Renal cortical epithelial cell (primary cell): ENCODE data around the gene ERAP2. TPM values are rescaled to one million over a fixed set of nuclear protein-coding genes. Genes with fewer than 3 reads are reported as not detected.

Source experiments
- DNase-seq: peaks from one replicate; pipeline ENCODE4 v3.0.0-alpha.2; 2011; ENCODE audit warnings: low read depth
- total RNA-seq: library from RNA; depleted of rRNA; stranded (reverse); fragments of >200 nt; gene quantifications from 2 replicates; pipeline ENCODE4 v1.2.3, GENCODE V29; 2014

ERAP2 gene
- total RNA-seq, 1 donor from 2014 or later = 6.4 TPM

DNA sequence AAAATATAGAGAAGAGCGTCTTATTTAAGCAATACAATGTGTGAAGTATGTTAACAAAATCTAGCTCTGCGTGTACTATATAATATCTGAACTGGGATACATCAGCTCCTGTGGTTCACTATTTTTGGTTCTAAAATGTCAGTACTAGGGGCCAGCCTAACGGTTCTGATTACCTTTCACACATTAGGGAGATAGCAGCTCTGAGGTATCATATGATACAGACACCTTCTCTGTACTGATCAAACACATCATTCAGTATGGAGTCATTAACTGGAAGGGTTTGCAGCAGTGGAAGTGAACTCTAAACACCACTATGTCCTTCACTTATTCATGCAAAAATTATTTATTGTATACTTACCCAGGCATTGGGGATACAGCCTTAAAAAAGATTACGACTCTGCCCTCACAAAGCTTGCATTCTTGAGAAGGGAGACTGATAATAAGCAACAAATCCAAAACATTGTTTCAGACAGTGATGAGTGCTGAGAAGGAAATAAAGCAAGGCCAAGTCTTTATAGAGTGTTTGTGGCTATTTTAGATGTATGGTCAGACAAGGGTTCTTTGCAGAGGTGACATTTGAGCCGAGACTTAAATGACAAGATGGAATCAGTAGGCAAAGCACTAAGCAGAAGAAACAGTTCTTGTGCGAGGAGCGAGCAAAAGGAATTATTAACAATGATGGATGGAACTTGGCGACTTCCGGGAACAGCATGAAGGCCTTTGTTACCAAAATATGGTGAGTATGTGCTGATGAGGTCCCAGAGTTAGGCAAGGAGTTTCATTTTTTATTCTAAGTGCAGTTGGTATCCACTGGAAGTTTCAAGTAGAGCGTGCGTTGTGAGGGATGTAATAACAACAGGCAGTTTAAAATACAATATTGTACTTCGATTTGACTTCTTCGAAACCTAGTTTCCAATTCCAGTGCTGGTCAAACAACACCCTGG lies 57.7 kb downstream of the ERAP2 start:
- DNase-seq = peak; percentile 45

GRCh38 chr5:96934708-96935558 lies 58.6 kb downstream of the ERAP2 start:
- peak; percentile 81 for DNase-seq

- peak; percentile 92 for DNase-seq
These were observed 59.5 kb downstream of the ERAP2 start, which contains the start of gene LNPEP for GRCh38 chr5:96935559-96936430. TSS of gene LNPEP (plus strand) at chr5:96936080. CDS start at chr5:96936156, 76 bp downstream.

- DNase-seq = peak; percentile 18
These were observed 60.4 kb downstream of the ERAP2 start for GRCh38 chr5:96936431-96937320.

GRCh38 chr5:96940586-96940985 lies 64.3 kb downstream of the ERAP2 start:
- no peak for DNase-seq

DNA sequence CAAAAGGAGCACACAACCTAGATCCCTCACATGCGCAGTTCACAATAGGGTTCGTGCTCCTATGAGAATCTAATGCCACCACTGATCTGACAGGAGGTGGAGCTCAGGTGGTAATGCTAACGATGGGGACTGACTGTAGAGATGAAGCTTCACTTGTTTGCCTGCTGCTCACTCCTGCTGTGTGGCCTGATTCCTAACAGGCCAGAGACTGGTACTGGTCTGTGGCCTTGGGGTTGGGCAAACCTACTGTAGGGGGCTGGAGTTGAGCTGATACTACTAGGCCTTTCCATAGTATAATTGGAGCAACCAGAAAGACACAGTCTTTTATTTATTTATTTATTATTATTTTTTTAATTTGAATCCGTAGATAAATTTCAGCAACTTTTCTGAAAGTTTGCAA lies 64.8 kb downstream of the ERAP2 start:
- no peak for DNase-seq

DNA sequence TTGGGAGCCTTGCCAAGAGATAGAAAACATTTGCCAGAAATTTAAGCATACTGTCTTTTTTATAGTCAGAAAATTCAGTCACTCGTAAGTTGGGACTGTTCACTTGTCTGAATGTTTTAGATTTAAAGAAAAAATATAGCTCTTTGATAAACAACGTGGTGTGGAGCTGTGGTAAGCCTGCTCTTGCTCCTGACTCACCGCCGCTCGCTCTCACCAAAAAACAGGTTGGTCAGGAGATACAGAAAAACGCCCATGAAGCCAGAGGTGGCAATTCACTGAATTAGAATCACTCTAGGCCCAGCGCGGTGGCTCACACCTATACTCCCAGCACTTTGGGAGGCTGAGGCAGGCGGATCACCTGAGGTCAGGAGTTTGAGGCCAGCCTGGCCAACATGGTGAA lies 65.8 kb downstream of the ERAP2 start:
- DNase-seq = no peak

DNA sequence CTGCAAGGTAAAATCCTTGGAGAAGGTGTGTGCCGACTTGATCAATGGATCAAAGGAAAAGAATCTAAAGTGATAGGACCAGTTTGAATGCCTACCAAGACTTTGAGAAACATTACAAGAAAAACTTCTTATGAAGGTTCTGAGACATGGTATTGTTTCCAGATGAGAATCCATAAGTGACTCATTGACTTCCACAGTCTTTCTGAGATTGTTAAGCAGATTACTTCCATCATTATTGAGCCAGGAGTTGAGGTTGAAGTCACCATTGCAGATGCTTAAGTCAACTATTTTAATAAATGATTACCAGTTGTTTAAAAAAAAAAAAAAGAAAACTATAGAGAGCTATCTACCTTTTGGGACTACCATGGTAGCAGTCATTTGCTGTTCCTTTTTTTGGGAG lies 66.6 kb downstream of the ERAP2 start:
- DNase-seq = peak; percentile 59

GRCh38 chr5:96943799-96944198 lies 67.5 kb downstream of the ERAP2 start:
- no peak for DNase-seq

GRCh38 chr5:96945144-96945897 lies 69.0 kb downstream of the ERAP2 start:
- no peak for DNase-seq

GRCh38 chr5:96946381-96946780 lies 70.1 kb downstream of the ERAP2 start:
- DNase-seq = peak; percentile 70

DNA sequence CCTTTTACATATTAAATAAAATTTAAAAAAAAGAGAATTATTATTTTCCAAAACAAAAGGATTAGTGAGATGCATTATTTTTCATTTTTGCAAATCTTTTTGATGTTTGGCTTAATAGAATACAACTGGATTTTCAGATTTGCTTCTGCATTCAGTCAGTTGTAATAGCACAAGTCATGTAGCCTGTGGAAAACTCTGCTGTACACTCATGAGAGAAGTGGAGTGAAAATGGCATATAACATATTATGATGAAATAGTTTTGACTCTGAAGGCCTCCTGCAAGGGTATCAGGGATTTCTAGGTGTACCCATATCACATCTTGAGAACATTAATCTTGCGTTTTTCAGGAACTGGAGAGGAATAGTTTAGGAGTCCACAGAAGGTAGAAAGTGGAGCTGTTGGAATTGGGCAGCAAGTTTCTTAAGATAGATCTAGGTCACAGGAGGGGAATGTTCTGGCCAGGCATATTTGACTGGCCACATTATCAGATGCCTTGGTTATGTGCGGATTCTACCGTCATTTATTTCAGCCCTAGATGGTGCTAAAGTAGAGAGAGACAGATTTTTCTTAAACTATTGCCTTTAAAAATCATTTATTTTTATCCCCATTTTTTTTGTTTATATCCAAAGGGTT lies 75.9 kb downstream of the ERAP2 start:
- DNase-seq = no peak

DNA sequence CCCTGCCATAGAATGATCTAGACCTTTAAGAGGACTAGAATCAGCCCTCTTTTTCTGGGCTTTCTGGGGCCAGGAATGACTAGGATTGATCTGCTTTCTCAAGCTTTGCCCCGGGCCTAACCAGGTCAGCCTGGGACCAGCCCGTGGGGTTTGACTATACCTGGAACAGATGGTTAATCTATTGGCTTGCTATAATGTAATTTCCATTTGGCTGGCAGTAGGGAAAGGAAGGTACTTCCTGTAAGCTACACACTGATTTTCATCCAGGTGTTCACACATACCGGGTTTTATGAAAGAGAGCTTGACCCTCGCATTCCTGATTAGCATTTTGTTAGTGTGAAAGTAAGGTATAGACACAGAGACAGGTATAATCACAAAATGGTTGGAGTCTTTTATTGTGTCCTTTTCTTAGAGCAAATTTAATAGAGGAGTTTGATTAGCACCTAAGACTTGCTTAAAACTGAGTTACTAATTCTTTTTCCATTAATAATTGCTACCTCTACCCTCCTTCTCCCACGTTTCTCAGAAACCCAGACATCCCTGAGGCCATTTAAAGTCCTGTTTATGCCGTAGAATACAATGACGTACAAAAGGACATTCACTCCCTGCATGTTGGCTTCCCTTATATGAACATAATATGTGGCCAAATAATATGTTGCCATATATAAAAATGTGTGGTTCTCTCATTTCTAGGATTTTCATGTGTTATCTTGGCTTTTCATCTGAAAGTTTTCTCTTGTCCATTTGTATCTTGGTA lies 76.9 kb downstream of the ERAP2 start:
- peak; percentile 82 for DNase-seq

- DNase-seq = no peak
These were observed 81.2 kb downstream of the ERAP2 start for GRCh38 chr5:96957254-96958049.

DNA sequence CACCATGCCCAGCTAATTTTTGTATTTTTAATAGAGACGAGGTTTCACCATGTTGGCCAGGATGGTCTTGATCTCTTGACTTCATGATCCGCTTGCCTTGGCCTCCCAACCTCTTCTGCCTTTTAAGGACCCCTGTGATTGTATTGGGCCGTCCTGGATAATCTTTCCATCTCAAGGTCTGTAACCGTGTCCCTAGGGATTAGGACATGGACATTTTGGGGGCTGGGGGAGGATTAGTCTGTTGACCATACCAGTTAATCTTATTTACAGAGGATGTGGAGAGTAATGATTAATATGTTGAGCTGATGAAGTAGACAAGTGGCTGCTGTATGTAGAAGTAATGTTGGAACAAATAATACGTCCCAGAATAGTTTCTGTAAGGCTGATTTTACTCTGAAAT lies 82.7 kb downstream of the ERAP2 start:
- no peak for DNase-seq

GRCh38 chr5:96961053-96961452 lies 84.8 kb downstream of the ERAP2 start:
- DNase-seq = no peak

GRCh38 chr5:96962540-96962991 lies 86.3 kb downstream of the ERAP2 start:
- DNase-seq = peak; percentile 50

DNA sequence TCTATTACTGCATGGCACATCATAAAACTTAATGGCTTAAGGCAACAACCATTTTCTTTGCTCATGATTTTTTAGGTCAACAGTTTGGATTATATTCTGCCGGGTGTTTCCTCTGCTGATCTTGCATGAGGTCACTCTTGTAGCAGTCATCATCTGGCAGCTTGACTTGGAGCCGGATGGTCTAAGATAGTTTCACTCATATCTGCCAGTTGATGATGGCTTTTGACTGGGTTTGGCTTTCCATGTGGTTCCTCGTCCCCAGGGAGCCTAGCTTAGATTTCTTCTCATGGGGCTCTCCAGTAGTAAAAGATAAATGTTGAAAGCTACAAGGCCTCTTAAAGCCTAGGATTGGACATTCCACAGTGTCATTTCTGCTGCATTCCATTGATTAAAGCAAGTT lies 87.0 kb downstream of the ERAP2 start:
- DNase-seq = no peak
